Panc1 (cell line): Measurements from ENCODE around the gene SLC35A4.

ENCODE experiments used
- POLR2AphosphoS5 ChIP-seq: IDR thresholded peaks from 2 replicates; pipeline ENCODE4 v1.6.1; 2012; ENCODE audit warnings: mild to moderate bottlenecking, low read depth, low read length, moderate library complexity
- SIN3A ChIP-seq: IDR thresholded peaks from 2 replicates; pipeline ENCODE4 v1.6.1; 2012; ENCODE audit warnings: low read depth, mild to moderate bottlenecking, low read length, moderate library complexity, borderline replicate concordance; ENCODE audit not compliant: insufficient read depth
- TF ChIP-seq, protein P1 (sequence below): fragments of 450-650 bp; IDR thresholded peaks from 2 replicates; pipeline ENCODE4 v1.5.1; 2017; ENCODE audit warnings: mild to moderate bottlenecking
- TF ChIP-seq, protein P2 (sequence below), 2 experiments: IDR thresholded peaks; 2 replicates each; pipeline ENCODE4 v1.6.1; 2011 to 2012; ENCODE audit warnings: low read depth in 2 of 2, control low read depth in 1 of 2, low read length in 1 of 2, mild to moderate bottlenecking in 1 of 2, moderate library complexity in 1 of 2; ENCODE audit not compliant: insufficient read depth in 1 of 2

DNA sequence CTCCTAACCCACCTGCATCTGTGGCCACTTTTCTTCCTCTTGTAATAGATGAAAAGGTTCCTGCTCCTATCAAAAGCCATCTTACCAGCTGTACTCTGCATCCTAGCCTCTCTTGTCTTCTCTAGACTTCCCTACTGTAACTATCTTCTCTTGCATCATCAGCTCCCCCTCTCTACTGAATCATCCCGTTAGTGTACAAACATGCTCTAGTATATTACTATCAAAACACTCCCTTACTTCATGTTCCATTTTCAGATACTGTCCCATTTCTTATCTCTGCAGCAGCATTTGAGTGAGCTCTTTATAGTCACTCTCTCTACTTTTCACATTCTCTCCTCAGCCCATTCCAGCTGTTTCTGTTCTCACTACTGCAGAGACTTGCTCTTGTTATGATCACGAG, 10.2 kb upstream of the SLC35A4 start:
- TF ChIP-seq, protein P1, sequence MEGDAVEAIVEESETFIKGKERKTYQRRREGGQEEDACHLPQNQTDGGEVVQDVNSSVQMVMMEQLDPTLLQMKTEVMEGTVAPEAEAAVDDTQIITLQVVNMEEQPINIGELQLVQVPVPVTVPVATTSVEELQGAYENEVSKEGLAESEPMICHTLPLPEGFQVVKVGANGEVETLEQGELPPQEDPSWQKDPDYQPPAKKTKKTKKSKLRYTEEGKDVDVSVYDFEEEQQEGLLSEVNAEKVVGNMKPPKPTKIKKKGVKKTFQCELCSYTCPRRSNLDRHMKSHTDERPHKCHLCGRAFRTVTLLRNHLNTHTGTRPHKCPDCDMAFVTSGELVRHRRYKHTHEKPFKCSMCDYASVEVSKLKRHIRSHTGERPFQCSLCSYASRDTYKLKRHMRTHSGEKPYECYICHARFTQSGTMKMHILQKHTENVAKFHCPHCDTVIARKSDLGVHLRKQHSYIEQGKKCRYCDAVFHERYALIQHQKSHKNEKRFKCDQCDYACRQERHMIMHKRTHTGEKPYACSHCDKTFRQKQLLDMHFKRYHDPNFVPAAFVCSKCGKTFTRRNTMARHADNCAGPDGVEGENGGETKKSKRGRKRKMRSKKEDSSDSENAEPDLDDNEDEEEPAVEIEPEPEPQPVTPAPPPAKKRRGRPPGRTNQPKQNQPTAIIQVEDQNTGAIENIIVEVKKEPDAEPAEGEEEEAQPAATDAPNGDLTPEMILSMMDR: no peak
- TF ChIP-seq POLR2AphosphoS5 (no peak), SIN3A (no peak)
- TF ChIP-seq, protein P2, sequence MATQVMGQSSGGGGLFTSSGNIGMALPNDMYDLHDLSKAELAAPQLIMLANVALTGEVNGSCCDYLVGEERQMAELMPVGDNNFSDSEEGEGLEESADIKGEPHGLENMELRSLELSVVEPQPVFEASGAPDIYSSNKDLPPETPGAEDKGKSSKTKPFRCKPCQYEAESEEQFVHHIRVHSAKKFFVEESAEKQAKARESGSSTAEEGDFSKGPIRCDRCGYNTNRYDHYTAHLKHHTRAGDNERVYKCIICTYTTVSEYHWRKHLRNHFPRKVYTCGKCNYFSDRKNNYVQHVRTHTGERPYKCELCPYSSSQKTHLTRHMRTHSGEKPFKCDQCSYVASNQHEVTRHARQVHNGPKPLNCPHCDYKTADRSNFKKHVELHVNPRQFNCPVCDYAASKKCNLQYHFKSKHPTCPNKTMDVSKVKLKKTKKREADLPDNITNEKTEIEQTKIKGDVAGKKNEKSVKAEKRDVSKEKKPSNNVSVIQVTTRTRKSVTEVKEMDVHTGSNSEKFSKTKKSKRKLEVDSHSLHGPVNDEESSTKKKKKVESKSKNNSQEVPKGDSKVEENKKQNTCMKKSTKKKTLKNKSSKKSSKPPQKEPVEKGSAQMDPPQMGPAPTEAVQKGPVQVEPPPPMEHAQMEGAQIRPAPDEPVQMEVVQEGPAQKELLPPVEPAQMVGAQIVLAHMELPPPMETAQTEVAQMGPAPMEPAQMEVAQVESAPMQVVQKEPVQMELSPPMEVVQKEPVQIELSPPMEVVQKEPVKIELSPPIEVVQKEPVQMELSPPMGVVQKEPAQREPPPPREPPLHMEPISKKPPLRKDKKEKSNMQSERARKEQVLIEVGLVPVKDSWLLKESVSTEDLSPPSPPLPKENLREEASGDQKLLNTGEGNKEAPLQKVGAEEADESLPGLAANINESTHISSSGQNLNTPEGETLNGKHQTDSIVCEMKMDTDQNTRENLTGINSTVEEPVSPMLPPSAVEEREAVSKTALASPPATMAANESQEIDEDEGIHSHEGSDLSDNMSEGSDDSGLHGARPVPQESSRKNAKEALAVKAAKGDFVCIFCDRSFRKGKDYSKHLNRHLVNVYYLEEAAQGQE (IDR thresholded peaks at IDR 0.05; ENCODE audit: insufficient read depth in 1 of 2, low read depth in 2 of 2, low read length in 1 of 2): no peak
